ENCODE measurements around the gene OR13F1. TPM values are rescaled to one million over a fixed set of nuclear protein-coding genes. Genes with fewer than 3 reads are reported as not detected.

The OR13F1 gene, protein sequence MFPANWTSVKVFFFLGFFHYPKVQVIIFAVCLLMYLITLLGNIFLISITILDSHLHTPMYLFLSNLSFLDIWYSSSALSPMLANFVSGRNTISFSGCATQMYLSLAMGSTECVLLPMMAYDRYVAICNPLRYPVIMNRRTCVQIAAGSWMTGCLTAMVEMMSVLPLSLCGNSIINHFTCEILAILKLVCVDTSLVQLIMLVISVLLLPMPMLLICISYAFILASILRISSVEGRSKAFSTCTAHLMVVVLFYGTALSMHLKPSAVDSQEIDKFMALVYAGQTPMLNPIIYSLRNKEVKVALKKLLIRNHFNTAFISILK
- polyA plus RNA-seq (not detected in 3 replicates), polyA minus RNA-seq (not detected in 3 replicates)
- not detected for polyA plus RNA-seq (2011; ENCODE audit: low read depth)
- not detected in 2 replicates for polyA plus RNA-seq (2011; cell fraction: cytosol; rRNA removed)
- polyA plus RNA-seq (2011; cell fraction: nucleus; rRNA removed) = not detected in 2 replicates
- not detected in 2 replicates for polyA plus RNA-seq (2012; ENCODE audit: low replicate concordance)
- polyA minus RNA-seq (2011; cell fraction: cytosol; rRNA and poly(A)+ RNA removed) = not detected
- not detected in 2 replicates for polyA minus RNA-seq (2011; cell fraction: nucleus; rRNA and poly(A)+ RNA removed)

DNA sequence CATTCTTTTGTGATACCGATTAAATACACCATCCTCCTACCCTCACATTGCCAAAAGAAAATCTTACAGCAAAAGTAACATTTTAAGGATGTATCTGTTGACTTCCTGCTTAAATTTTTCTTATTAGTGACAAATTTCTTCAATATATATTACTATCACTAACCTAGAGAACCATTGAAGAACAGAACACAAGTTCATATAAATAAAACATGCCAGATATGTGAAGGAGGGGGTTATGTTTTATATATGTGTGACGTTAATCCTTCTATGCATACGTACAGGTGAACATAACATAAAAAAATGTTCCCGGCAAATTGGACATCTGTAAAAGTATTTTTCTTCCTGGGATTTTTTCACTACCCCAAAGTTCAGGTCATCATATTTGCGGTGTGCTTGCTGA, at the start of gene OR13F1:
OR13F1 (plus strand) TSS at position 301 of the 400 bp plus-strand sequence; CDS start at position 301, 0 bp downstream.
- Histone ChIP-seq H3K9ac (ENCODE audit: control insufficient read depth, extremely low read depth, insufficient read depth, low read length) (no peak within 1 kb of the TSS), H4K20me1 (ENCODE audit: control insufficient read depth, extremely low read depth, insufficient read depth, low read length) (no peaks in the 10 kb centered on the region), H3K4me1 (ENCODE audit: control insufficient read depth, extremely low read depth, insufficient read depth, low read length) (peaks cover 6% of the 10 kb centered on the region), H2AFZ (ENCODE audit: control insufficient read depth, low read length) (no peak within 1 kb of the TSS), H3K9me3 (ENCODE audit: control insufficient read depth, low read depth, low read length) (no peaks in the 10 kb centered on the region), H3K4me3 (ENCODE audit: control insufficient read depth in 2 of 3, extremely low read depth in 1 of 3, insufficient read depth in 2 of 3, low read depth in 1 of 3, low read length in 3 of 3) (no peak within 1 kb of the TSS), H3K27me3 (ENCODE audit: control insufficient read depth, extremely low read depth, insufficient read depth, low read length) (no peaks in the 10 kb centered on the region), H3K79me2 (ENCODE audit: control insufficient read depth, insufficient read depth, low read length) (no peaks in the 10 kb centered on the region), H3K9me1 (ENCODE audit: control insufficient read depth, extremely low read depth, insufficient read depth, low read length) (no peaks in the 10 kb centered on the region), H3K4me2 (ENCODE audit: control insufficient read depth, extremely low read depth, insufficient read depth, low read depth, low read length) (no peak within 1 kb of the TSS), H3K36me3 (ENCODE audit: control insufficient read depth in 2 of 2, extremely low read depth in 1 of 2, insufficient read depth in 2 of 2, low read length in 2 of 2) (no peaks in the 10 kb centered on the region), H3K27ac (ENCODE audit: control insufficient read depth, insufficient read depth, low read length) (no peak within 1 kb of the TSS)
- no peak for DNase-seq (ENCODE audit: low read depth, low spot score)
- dilution Hi-C loops (cut with MboI; ENCODE audit: extremely low pct_ligation_motif_present, low sequenced_read_pairs) = no loop called here
- FAIRE-seq = no peak
- no peak for TF ChIP-seq EZH2 (IDR thresholded peaks at IDR 0.05; ENCODE audit: low read length)

DNA sequence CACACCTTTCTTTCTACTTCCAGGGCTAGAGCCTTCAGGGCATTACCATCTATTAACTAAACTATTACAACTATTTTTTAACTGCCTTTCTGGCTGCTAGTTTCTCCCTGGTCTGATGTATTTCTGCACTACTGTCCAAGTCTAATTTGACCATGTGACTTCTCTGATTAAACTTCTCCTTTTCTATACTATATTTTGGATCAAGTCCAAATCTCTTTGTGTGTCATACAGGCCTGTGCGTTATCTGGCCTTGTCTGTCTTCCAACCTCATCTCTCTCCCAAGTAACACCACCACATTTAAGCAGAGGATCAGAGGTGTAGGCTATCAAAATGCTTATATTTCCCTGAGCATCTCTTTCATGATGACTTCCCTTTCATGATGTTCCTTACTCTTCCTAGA, 47.2 kb upstream of the OR13F1 start:
- Histone ChIP-seq H3K4me1 (ENCODE audit: control insufficient read depth, extremely low read depth, insufficient read depth, low read length) (no peaks in the 10 kb centered on the region), H2AFZ (ENCODE audit: control insufficient read depth, low read length) (no peak overlapping the region), H4K20me1 (ENCODE audit: control insufficient read depth, extremely low read depth, insufficient read depth, low read length) (no peaks in the 10 kb centered on the region), H3K79me2 (ENCODE audit: control insufficient read depth, insufficient read depth, low read length) (no peaks in the 10 kb centered on the region), H3K27me3 (ENCODE audit: control insufficient read depth, extremely low read depth, insufficient read depth, low read length) (no peaks in the 10 kb centered on the region), H3K9me1 (ENCODE audit: control insufficient read depth, extremely low read depth, insufficient read depth, low read length) (no peaks in the 10 kb centered on the region), H3K9ac (ENCODE audit: control insufficient read depth, extremely low read depth, insufficient read depth, low read length) (no peak overlapping the region), H3K36me3 (ENCODE audit: control insufficient read depth in 2 of 2, extremely low read depth in 1 of 2, insufficient read depth in 2 of 2, low read length in 2 of 2) (no peaks in the 10 kb centered on the region), H3K4me3 (ENCODE audit: control insufficient read depth in 2 of 3, extremely low read depth in 1 of 3, insufficient read depth in 2 of 3, low read depth in 1 of 3, low read length in 3 of 3) (no peak overlapping the region), H3K9me3 (ENCODE audit: control insufficient read depth, low read depth, low read length) (no peaks in the 10 kb centered on the region), H3K4me2 (ENCODE audit: control insufficient read depth, extremely low read depth, insufficient read depth, low read depth, low read length) (no peak overlapping the region), H3K27ac (ENCODE audit: control insufficient read depth, insufficient read depth, low read length) (no peak overlapping the region)
- no peak for DNase-seq (ENCODE audit: low read depth, low spot score)
- TF ChIP-seq, protein P1, sequence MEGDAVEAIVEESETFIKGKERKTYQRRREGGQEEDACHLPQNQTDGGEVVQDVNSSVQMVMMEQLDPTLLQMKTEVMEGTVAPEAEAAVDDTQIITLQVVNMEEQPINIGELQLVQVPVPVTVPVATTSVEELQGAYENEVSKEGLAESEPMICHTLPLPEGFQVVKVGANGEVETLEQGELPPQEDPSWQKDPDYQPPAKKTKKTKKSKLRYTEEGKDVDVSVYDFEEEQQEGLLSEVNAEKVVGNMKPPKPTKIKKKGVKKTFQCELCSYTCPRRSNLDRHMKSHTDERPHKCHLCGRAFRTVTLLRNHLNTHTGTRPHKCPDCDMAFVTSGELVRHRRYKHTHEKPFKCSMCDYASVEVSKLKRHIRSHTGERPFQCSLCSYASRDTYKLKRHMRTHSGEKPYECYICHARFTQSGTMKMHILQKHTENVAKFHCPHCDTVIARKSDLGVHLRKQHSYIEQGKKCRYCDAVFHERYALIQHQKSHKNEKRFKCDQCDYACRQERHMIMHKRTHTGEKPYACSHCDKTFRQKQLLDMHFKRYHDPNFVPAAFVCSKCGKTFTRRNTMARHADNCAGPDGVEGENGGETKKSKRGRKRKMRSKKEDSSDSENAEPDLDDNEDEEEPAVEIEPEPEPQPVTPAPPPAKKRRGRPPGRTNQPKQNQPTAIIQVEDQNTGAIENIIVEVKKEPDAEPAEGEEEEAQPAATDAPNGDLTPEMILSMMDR (optimal IDR thresholded peaks at IDR 0.05 in 1 of 3, IDR thresholded peaks at IDR 0.05 in 1 of 3, conservative IDR thresholded peaks at IDR 0.05 in 1 of 3; ENCODE audit: extremely low read depth in 1 of 3, insufficient read depth in 2 of 3, low read length in 3 of 3) = no peak
- no peak for TF ChIP-seq EZH2 (IDR thresholded peaks at IDR 0.05; ENCODE audit: low read length)
- dilution Hi-C loops (cut with MboI; ENCODE audit: extremely low pct_ligation_motif_present, low sequenced_read_pairs) = no loop called here
- no peak for FAIRE-seq
